ENCODE results near the gene GPX7.

The GPX7 gene

DNA sequence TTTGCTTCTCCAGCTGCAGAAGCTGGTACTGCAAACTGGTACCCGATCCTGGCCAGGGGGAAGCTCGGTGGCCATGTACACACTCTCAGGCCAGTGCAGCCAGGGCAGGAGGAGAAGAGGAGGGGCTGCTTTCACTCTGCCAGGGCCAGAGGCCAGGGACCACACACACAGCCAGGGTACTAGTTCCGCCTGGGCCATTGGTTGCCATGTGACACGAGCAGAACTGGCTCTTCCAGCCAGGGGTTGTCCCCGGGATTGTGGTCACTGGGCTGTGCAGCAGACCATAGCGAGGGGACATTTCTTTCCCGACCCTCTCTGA is 27.1 kb downstream of the GPX7 start:
- no peak for DNase-seq (ENCODE audit: low read depth)

GRCh38 chr1:52629667-52630066 is 27.5 kb downstream of the GPX7 start:
- DNase-seq (ENCODE audit: low read depth): no peak

DNA sequence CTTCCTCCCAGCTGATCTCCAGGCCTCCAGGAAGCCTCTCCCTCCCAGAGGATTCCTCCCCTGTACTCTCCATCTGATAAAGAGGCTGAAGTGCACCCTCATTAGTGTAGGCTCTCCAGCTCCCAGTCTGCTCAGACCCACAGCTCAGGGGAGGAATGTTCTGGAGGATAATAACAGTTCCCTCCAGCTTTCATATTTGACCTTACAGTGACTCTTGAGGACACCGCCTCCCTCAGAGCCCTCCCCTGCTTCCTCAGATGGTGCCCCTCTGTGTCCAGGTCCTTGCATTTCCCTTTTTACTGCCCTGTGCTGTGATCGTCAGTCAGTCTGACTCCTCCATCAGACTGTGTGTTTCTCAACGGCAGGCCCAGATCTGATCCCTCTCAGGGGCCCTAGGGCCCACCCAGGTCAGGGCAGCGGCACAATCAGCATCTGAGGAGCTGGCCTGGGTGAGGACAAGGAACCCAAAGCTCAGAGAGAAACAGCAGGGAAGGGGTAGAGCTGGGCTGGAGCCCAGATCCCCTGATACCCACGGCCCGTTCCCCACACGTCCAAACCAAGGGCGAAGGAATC is 29.7 kb downstream of the GPX7 start:
- DNase-seq (ENCODE audit: low read depth): no peak

DNA sequence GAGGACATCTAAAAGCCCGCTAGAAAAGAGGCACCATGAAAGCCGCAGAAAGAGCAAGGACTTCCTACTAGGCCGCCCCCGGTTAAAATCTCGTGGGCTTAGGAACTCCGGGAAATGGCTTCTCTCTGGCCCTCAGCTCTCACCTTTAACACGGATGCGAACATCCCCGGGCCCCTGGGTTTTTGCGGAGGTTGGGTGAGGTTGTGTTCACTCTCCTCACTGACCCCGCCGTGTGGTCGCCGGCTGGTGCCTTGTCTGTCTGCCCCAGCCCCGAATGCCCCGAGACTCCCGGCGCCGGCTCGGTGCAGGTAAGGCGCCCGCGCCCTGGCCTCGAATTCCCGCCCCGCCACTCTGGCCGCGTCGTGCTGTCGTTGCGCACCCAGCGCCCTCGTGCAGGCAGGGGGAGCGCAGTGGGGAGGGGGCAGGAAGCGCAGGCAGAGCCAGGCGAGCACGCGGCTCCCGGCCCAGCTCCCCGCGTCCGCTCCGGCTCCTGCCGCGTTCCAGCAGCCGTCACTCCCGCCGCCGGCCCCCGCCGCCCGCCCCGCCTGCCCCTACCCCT is 30.6 kb downstream of the GPX7 start, which contains the start of gene SHISAL2A:
Gene SHISAL2A (plus strand): TSS at position 437 of the 559 bp plus-strand sequence. CDS start 326 bp downstream, outside the sequence.
- no peak for DNase-seq (ENCODE audit: low read depth)

DNA sequence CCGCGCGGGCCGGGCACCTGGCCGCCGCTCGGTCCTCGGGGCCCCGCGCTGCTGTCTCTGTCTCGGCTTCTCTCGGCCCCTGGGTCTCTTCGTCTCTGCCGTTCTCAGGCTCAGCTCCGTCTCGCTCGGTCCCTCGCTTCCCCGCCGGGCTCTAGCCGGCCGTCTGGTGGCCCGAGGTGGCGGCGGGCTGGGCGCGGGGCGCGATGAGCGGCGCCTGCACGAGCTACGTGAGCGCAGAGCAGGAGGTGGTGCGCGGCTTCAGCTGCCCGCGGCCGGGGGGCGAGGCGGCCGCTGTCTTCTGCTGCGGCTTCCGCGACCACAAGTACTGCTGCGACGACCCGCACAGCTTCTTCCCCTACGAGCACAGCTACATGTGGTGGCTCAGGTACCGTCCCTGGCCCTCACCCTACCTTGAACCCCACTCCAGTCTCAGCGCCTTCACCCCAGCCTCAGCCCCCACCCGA is 31.2 kb downstream of the GPX7 start:
- DNase-seq (ENCODE audit: low read depth): no peak

DNA sequence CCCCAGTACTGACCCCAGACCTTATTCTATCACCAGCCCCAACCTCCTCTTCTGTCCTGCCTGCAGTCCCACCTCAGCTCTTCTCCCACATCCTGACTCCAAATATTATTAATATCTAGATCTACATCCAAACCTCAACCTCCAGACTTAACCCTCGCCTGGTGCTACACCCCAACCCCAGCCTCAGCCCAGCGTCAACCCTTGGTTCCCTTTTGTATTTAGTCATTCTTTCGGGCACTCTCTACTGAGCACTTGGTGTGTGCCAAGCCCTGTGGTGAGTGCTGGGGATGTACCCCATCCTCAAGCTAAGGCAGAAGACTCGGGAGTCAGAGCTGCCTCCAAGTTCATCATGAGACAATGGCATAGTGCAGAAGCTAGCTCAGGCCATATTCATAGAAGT is 31.9 kb downstream of the GPX7 start:
- DNase-seq (ENCODE audit: low read depth): no peak

DNA sequence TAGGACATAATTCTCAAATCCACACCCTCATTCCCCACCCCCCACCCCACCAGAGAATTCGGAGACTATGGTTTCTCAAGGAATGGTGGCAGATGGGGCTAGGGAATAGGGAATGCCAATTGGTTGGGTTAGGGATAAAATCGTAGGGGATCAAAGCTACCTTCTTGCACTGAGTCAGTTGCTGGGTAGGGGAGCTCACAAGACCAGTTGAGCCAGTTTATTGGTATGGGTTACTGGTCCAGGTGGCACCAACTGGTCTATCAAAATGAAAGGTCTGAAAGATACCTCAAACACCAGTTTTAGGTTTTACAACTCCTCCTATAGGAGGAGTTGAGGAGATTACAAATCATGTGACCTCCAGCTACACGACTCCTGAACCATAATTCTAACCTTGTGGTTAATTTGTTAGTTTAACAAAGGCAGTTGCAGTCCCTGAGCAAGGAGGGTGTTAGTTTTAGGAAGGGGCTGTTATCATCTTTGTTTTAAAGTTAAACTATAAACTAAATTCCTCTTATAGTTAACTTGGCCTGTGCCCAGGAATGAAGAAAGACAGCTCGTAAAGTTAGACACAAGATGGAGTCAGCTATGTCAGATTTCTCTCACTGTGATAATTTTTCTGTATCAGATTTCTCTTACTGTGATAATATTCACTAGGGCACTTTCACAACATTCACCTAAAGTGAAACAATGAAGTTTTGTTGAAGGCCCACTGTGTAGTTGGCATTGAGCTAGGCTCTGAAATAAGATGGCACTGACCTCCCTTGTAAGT is 33.3 kb downstream of the GPX7 start:
- no peak for DNase-seq (ENCODE audit: low read depth)

DNA sequence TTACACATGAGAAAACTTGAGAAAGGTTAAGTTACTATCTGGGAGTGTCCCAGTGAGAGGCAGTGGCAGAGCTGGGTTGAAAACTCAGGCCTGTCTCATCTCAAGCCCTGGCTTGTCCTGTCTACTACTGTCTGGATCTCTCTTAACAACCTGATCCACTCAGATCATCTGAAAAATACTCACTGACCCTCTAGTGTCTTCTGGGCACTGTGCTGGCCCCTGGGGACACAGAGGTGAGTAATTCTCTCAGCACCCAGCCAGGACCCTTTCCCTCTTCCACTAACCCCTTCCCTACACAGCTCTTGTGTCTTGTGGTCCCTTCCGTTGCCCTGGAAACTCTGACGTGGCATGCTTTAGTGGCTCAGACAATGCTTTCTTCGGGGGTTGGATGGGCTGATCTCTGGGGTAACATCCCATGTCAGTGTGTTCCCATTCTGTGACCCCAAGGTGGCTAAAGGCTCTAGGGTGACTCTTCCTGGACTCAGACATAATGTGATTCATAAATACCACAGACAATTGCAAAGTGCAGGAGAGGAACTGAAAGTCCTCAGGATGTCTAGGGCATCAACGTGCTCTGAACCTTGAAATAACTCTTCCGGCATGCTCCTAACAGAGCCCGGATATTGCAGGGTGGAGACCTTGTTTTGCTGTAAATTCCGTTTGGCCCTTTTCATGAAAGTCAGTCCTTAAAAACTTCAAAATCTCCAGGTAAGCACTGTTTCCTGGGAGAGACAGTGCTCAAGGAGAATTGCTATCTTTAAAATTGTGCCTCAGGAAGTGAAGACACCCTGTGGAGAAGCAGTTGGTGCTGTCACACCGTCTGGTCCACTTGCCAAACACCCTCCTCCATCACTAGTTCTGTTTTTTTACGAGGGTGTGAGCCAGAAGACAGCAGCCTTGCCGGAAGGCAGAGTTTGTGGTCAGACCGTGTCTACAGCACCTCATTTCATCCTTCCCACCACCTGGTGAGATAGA is 34.8 kb downstream of the GPX7 start:
- no peak for DNase-seq (ENCODE audit: low read depth)

GRCh38 chr1:52637946-52638345 is 35.8 kb downstream of the GPX7 start:
- DNase-seq (ENCODE audit: low read depth): no peak

GRCh38 chr1:52640697-52641096 is 38.5 kb downstream of the GPX7 start:
- no peak for DNase-seq (ENCODE audit: low read depth)

GRCh38 chr1:52641307-52641706 is 39.1 kb downstream of the GPX7 start:
- no peak for DNase-seq (ENCODE audit: low read depth)

DNA sequence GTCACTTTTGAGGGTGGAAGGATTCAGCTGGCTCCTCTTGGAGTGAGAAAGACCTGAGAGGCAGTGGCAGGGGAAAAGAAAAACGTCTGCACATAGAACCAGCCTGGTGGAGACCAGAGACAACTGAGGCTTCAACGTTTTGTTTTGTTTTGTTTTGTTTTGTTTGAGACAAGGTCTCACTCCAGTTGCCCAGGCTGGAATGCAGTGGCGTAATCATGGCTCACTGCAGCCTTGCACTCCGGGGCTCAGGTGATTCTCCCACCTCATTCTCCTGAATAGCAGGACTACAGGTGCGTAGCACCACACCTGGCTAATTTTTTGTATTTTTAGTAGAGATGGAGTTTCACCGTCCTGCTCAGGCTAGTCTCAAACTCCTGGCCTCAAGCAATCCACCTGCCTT is 43.1 kb downstream of the GPX7 start:
- no peak for DNase-seq (ENCODE audit: low read depth)

GRCh38 chr1:52651904-52652303 is 49.7 kb downstream of the GPX7 start:
- no peak for DNase-seq (ENCODE audit: low read depth)

DNA sequence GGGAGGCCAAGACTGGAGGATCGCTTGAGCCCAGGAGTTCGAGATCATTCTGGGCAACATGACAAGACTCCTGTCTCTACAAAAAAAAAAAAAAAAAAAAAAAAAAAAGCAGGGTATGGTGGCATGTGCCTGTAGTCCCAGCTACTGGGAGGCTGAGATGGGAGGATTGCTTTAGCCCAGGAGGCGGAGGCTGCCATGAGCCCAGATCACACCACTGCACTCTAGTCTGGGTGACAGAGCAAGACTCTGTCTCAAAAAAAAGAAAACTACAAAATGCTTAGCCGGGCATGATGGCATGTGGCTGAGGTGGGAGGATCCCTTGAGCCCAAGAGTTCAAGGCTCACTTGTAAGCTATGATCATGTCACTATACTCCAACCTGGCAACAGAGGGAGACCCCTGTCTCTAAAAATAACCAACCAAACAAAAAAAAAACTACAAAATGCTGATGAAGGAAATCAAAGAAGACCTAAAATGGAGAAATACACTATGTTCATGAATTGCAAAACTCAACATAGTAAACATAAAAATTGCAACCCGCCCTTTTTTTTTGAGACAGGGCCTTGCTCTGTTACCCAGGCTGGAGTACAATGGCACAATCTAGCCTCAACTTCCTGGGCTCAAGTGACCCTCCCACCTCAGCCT is 51.2 kb downstream of the GPX7 start:
- no peak for DNase-seq (ENCODE audit: low read depth)

DNA sequence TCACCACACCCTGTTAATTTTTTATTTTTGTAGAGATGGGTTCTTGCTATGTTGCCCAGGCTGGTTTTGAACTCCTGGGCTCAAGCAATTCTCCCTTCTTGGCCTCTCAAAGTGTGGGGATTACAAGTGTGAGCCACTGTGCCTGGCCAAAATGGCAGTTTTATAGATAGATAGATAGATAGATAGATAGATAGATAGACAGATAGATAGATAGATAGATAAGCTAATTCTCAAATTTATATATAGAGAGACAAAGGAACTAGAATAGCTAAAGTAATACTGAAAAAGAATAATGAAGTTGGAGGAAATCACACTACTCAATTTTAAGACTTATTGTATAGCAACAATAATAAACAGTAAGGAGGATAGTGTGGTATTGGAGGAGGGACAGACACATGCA is 51.9 kb downstream of the GPX7 start:
- DNase-seq (ENCODE audit: low read depth): no peak

GRCh38 chr1:52657702-52658101 is 55.5 kb downstream of the GPX7 start:
- no peak for DNase-seq (ENCODE audit: low read depth)
